ENCODE results near the gene OCRL. TPM values are rescaled to one million over a fixed set of nuclear protein-coding genes. Genes with fewer than 3 reads are reported as not detected.
"Not testable (repeated sequence)": the region's sequence is repeated elsewhere in the genome, so short reads cannot be mapped to it uniquely, and the experiment has no call there.

OCRL gene
- total RNA-seq, 1 donor from 2014 or later, result 20.1 TPM

DNA sequence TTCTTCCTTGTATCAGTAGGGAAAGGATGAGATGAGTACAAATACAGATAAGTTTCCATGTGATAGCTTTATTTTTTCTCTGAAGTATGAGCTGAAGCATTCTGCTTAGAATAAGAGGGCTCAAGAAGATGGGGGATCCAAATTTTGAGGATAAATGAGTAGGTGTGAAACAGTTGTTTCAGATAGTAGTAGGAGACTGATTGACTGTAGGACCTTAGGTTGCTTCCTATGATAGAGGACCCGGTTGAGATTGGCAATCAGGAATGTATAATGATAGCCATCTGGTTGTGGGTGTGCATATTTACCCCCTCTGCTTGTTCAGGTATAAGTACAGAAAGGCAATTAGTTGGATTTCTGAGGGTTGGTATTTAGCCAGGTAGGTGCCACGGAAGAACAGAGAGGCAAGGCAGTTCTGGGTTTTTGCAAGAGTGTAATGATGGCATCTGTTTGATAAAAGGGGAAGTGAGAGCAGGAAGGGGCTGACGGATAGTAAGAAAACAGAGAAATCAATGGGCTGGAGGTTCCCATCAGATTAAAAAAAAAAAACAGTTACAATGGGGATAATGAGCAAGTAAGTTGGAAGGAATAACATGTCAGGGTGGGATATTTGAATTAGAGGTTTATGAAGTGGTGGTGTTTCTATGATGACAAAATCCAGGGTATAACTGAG is 13.7 kb downstream of the OCRL start:
- Histone ChIP-seq H3K27ac (no peak overlapping the region), H3K36me3 (peaks cover 28% of the 10 kb centered on the region), H3K9me3 (no peaks in the 10 kb centered on the region), H3K27me3 (ENCODE audit: low read depth) (no peaks in the 10 kb centered on the region), H3K4me1 (no peaks in the 10 kb centered on the region), H3K4me3 (no peak overlapping the region)
- TF ChIP-seq, protein P1, sequence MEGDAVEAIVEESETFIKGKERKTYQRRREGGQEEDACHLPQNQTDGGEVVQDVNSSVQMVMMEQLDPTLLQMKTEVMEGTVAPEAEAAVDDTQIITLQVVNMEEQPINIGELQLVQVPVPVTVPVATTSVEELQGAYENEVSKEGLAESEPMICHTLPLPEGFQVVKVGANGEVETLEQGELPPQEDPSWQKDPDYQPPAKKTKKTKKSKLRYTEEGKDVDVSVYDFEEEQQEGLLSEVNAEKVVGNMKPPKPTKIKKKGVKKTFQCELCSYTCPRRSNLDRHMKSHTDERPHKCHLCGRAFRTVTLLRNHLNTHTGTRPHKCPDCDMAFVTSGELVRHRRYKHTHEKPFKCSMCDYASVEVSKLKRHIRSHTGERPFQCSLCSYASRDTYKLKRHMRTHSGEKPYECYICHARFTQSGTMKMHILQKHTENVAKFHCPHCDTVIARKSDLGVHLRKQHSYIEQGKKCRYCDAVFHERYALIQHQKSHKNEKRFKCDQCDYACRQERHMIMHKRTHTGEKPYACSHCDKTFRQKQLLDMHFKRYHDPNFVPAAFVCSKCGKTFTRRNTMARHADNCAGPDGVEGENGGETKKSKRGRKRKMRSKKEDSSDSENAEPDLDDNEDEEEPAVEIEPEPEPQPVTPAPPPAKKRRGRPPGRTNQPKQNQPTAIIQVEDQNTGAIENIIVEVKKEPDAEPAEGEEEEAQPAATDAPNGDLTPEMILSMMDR (IDR thresholded peaks at IDR 0.05), result no peak
- intact Hi-C loops (cut with DNase I), result no loop called here
- no peak for ATAC-seq
- DNase-seq, result no peak

DNA sequence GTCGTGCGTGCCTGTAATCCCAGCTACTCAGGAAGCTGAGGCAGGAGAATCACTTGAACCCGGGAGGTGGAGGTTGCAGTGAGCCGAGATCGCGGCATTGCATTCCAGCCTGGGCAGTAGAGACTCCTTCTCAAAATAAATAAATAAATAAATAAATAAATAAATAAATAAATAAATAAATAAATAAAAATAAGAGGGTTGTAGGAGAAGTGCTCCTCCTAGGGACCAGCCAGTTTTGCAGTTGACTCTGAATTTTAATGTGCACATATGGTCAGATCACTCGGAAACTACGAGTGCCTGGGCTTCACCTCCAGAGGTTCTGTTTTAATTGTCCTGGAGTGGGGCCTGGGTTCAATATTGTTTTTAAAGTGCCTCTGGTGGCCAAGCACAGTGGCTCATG is 14.8 kb downstream of the OCRL start:
- ATAC-seq; H3K27me3 ChIP-seq (ENCODE audit: low read depth); H3K4me3 ChIP-seq; DNase-seq; H3K27ac ChIP-seq; H3K4me1 ChIP-seq; H3K9me3 ChIP-seq; intact Hi-C loops (cut with DNase I): not testable (repeated sequence)
- peaks cover 31% of the 10 kb centered on the region for H3K36me3 ChIP-seq

DNA sequence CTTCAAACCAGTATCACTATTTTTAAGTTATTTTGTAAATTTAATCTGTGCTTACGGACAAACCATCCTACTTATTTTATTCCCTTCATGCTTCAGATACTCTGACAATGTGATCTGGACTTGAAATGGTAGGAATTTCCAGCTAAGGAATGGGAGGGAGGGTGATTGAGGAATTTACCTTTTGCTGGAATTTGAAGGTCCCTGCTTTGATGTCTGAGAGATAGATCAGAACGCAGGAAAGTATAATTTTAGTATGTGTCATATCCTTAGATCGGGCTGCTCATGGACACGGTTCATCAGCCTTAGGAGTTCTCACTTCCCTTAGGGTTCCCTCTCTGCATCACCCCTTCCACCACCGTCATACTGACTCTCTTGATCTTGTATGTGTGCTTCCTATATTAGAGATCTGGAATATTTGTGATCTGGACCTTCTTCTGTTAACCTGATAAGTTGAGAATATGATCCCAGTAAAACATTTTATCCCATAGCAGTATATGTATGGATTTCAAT is 16.8 kb downstream of the OCRL start:
- Histone ChIP-seq H3K27me3 (ENCODE audit: low read depth) (no peaks in the 10 kb centered on the region), H3K4me1 (no peaks in the 10 kb centered on the region), H3K4me3 (no peak overlapping the region), H3K9me3 (no peaks in the 10 kb centered on the region), H3K36me3 (peaks cover 48% of the 10 kb centered on the region), H3K27ac (no peak overlapping the region)
- intact Hi-C loops (cut with DNase I), result no loop called here
- no peak for DNase-seq
- ATAC-seq, result no peak
- TF ChIP-seq, protein P1 (IDR thresholded peaks at IDR 0.05), result no peak

DNA sequence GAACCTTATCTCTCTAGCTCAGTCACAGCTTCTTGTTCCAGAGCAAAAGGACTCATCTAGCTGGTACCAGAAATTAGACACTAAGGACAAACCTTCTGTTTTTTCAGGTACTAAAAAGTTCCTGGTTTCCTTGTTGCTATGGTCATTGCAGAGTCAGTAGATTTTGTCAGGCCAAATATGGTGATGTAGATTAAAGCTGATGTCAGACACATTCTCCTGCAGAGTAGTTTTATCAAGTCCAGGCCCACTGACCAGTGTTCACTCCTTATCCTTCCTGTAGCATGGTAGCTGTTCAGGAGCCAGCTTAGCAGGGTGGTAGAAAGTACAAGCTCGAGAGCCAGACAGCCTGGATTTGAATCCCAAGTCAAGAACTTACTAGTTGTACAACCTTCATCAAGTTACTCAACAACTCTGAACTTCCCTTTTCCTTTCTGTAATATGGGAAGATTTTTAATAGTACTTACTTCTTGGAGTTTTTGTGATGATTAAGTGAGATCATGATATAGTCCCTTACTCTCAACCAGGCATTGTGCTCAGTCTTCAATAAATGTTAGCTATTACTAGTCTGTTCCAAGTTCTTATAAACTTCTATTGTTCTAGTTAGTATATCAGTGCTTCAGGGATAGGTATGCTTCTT is 17.9 kb downstream of the OCRL start:
- intact Hi-C loops (cut with DNase I), result no loop called here
- DNase-seq (no peak), ATAC-seq (no peak)
- peaks cover 58% of the 10 kb centered on the region for H3K36me3 ChIP-seq
- no peaks in the 10 kb centered on the region for H3K27me3 ChIP-seq (ENCODE audit: low read depth)
- H3K4me1 ChIP-seq, result no peaks in the 10 kb centered on the region
- TF ChIP-seq, protein P1 (IDR thresholded peaks at IDR 0.05), result no peak
- no peaks in the 10 kb centered on the region for H3K9me3 ChIP-seq
- no peak overlapping the region for H3K4me3 ChIP-seq
- no peak overlapping the region for H3K27ac ChIP-seq

DNA sequence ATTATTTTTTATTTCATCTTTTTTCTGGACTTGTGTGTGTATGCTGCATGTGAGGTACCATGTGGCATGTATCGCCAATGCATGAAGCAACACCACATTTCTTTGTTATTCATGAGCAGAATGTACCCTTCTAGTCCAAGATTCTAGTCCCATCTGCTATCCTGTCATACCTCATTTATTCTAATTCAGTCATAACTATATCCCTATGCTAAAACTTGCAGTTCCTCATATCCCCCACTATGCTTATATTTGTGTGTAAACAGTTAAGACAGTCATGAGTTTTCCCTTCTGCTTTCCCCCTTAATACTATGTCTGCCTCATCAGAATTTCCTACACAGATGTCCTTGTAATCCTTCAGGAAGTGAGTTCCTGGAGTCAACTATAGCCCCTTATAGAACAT is 19.7 kb downstream of the OCRL start:
- ATAC-seq, result no peak

More for the DNA sequence above, 19.7 kb downstream of the OCRL start:
- H3K9me3 ChIP-seq, result no peaks in the 10 kb centered on the region
- peaks cover 64% of the 10 kb centered on the region for H3K36me3 ChIP-seq
- no peak overlapping the region for H3K4me3 ChIP-seq
- no peak for DNase-seq
- H3K4me1 ChIP-seq, result no peaks in the 10 kb centered on the region
- intact Hi-C loops (cut with DNase I), result no loop called here
- no peaks in the 10 kb centered on the region for H3K27me3 ChIP-seq (ENCODE audit: low read depth)
- TF ChIP-seq, protein P1 (IDR thresholded peaks at IDR 0.05), result no peak
- H3K27ac ChIP-seq, result no peak overlapping the region

Measured in lower lobe of right lung (tissue), 2 donors.